Vagina (tissue), 2 donors: ENCODE measurements around the gene ZMIZ1.

Source experiments
- CTCF ChIP-seq, 3 experiments: fragments of 450-650 bp in 2 of 3; fragments of 200-600 bp in 1 of 3; sonication (generic) in 1 of 3; IDR thresholded peaks; one replicate each; pipeline ENCODE4 v1.5.1; 2017 to 2019; ENCODE audit warnings: antibody characterized with exemption in 3 of 3, mild to moderate bottlenecking in 2 of 3, moderate library complexity in 2 of 3
- POLR2A ChIP-seq, 2 donors: fragments of 450-650 bp; IDR thresholded peaks; one replicate each; pipeline ENCODE4 v1.6.1; 2017; ENCODE audit warnings: antibody characterized with exemption in 2 of 2, mild to moderate bottlenecking in 2 of 2, moderate library complexity in 2 of 2

- TF ChIP-seq CTCF (IDR thresholded peaks at IDR 0.05) (no peak), POLR2A (IDR thresholded peaks at IDR 0.05) (no peak)
Measured at GRCh38 chr10:79090134-79090803, 21.5 kb downstream of the ZMIZ1 start.
